MM.1S (cell line): ENCODE results near the gene LDLRAD1.
"Not testable (repeated sequence)": the region's sequence is repeated elsewhere in the genome, so short reads cannot be mapped to it uniquely, and the experiment has no call there.

Experiments
- DNase-seq: peaks from one replicate; pipeline ENCODE4 v3.0.0-alpha.2; 2015
- H2AFZ ChIP-seq: fragments of 300-600 bp; sonication (generic); 2 replicates; pipeline ENCODE4 v1.6.0; 2016; ENCODE audit warnings: antibody characterized with exemption, low read length
- H3F3A ChIP-seq: fragments of 300-600 bp; sonication (generic); 2 replicates; pipeline ENCODE4 v1.6.1; 2016; ENCODE audit warnings: mild to moderate bottlenecking, antibody characterized with exemption, low read length, moderate library complexity, mixed read lengths; ENCODE audit not compliant: insufficient read depth
- H3K27ac ChIP-seq: fragments of 300-600 bp; sonication (generic); 2 replicates; pipeline ENCODE4 v1.5.1; 2016; ENCODE audit warnings: mild to moderate bottlenecking, low read length
- H3K27me3 ChIP-seq: fragments of 300-600 bp; sonication (generic); replicated peaks from 2 replicates; pipeline ENCODE4 v1.6.0; 2016; ENCODE audit warnings: low read length; ENCODE audit not compliant: insufficient read depth
- H3K36me3 ChIP-seq: fragments of 300-600 bp; sonication (generic); replicated peaks from 2 replicates; pipeline ENCODE4 v1.6.1; 2016; ENCODE audit warnings: mild to moderate bottlenecking, low read length, mixed read lengths; ENCODE audit not compliant: insufficient read depth
- H3K4me1 ChIP-seq: fragments of 300-600 bp; sonication (generic); 2 replicates; pipeline ENCODE4 v1.6.1; 2016; ENCODE audit warnings: low read length, mixed read lengths
- H3K4me2 ChIP-seq: fragments of 300-600 bp; sonication (generic); 2 replicates; pipeline ENCODE4 v1.6.0; 2016; ENCODE audit warnings: low read depth, low read length
- H3K4me3 ChIP-seq: fragments of 300-600 bp; sonication (generic); 2 replicates; pipeline ENCODE4 v1.5.1; 2016; ENCODE audit warnings: low read length, mixed read lengths
- H3K79me2 ChIP-seq: fragments of 300-600 bp; sonication (generic); 2 replicates; pipeline ENCODE4 v1.6.1; 2016; ENCODE audit warnings: mixed run types, low read length, mixed read lengths
- H3K9ac ChIP-seq: fragments of 300-600 bp; sonication (generic); 2 replicates; pipeline ENCODE4 v1.6.1; 2016; ENCODE audit warnings: low read length, mixed read lengths
- H3K9me2 ChIP-seq: fragments of 300-600 bp; sonication (generic); replicated peaks from 2 replicates; pipeline ENCODE4 v1.6.1; 2016; ENCODE audit warnings: mild to moderate bottlenecking, low read length, mixed read lengths; ENCODE audit not compliant: insufficient read depth
- H3K9me3 ChIP-seq: fragments of 300-600 bp; sonication (generic); replicated peaks from 2 replicates; pipeline ENCODE4 v1.6.1; 2016; ENCODE audit warnings: mild to moderate bottlenecking, low read length, mixed read lengths; ENCODE audit not compliant: insufficient read depth
- H4K20me1 ChIP-seq: fragments of 300-600 bp; sonication (generic); 2 replicates; pipeline ENCODE4 v1.6.1; 2016; ENCODE audit warnings: mild to moderate bottlenecking, low read length, moderate library complexity, mixed read lengths; ENCODE audit not compliant: insufficient read depth
- EZH2 ChIP-seq: fragments of 300-600 bp; sonication (generic); optimal IDR thresholded peaks from 2 replicates; pipeline ENCODE3; 2017; ENCODE audit warnings: low read depth, mild to moderate bottlenecking, antibody characterized with exemption, low read length, mixed read lengths
- EZH2phosphoT487 ChIP-seq: fragments of 300-600 bp; sonication (generic); IDR thresholded peaks from 2 replicates; pipeline ENCODE4 v1.6.1; 2018; ENCODE audit warnings: antibody characterized with exemption, low read length
- TF ChIP-seq, protein P1 (sequence below): fragments of 300-600 bp; sonication (generic); IDR thresholded peaks from 2 replicates; pipeline ENCODE4 v1.5.1; 2016; ENCODE audit warnings: antibody characterized with exemption, low read length, mixed read lengths

LDLRAD1 gene

DNA sequence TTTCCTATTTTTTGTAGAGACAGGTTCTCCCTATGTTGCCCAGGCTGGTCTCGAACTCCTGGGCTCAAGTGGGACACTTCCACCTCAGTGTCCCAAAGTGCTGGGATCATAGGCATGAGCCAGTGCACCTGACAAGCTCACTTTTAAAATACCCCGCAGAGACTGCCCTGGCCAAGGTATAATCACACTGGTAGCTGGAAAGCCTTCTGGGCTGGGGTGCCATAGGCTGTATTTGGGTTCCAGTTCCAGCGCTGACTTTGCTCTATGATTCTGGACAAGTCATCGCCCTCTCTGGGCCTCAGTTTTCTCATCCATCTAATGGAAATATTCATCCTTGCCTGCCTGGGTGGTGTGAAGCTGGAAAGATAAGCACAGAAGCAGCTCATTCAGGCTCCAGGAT lies 10.4 kb downstream of the LDLRAD1 start:
- no peaks in the 10 kb centered on the region for H3K9me3 ChIP-seq
- H3K36me3 ChIP-seq: no peaks in the 10 kb centered on the region
- no peaks in the 10 kb centered on the region for H3K27me3 ChIP-seq
- TF ChIP-seq EZH2phosphoT487: no peak
- H2AFZ ChIP-seq: no peak overlapping the region
- H3F3A ChIP-seq: no peaks in the 10 kb centered on the region
- H4K20me1 ChIP-seq: no peaks in the 10 kb centered on the region
- no peaks in the 10 kb centered on the region for H3K4me1 ChIP-seq
- no peak overlapping the region for H3K27ac ChIP-seq
- no peak overlapping the region for H3K4me3 ChIP-seq
- H3K9me2 ChIP-seq: no peaks in the 10 kb centered on the region
- H3K9ac ChIP-seq: no peak overlapping the region
- H3K79me2 ChIP-seq: no peaks in the 10 kb centered on the region
- no peak overlapping the region for H3K4me2 ChIP-seq
- no peak for DNase-seq

DNA sequence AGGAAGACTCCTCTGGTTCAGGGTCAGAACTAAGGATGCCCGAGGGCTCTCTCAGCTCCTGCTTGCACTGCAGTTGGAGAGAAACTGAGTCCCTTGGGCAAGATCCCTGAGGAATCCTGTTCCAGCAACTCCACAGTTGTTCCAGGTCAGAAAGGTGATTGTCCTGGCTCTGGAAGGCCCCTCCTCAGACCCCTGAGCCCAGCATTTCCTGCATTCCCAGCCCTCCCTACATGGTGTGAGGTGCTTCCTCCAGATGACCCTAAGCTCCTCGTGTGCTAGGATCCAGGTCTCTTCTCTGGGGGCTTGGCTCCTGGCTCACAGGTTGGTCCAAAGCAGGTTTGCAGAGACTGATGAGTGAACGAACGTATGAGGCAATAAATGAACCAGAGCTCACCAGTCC lies 11.5 kb downstream of the LDLRAD1 start:
- no peak overlapping the region for H3K4me3 ChIP-seq
- no peaks in the 10 kb centered on the region for H3K9me2 ChIP-seq
- no peaks in the 10 kb centered on the region for H3K9me3 ChIP-seq
- H3F3A ChIP-seq: no peaks in the 10 kb centered on the region
- no peak overlapping the region for H2AFZ ChIP-seq
- no peaks in the 10 kb centered on the region for H4K20me1 ChIP-seq
- H3K9ac ChIP-seq: no peak overlapping the region
- no peaks in the 10 kb centered on the region for H3K4me1 ChIP-seq
- no peaks in the 10 kb centered on the region for H3K27me3 ChIP-seq
- no peak for DNase-seq
- H3K27ac ChIP-seq: no peak overlapping the region
- TF ChIP-seq EZH2 (no peak), EZH2phosphoT487 (no peak)
- TF ChIP-seq, protein P1, sequence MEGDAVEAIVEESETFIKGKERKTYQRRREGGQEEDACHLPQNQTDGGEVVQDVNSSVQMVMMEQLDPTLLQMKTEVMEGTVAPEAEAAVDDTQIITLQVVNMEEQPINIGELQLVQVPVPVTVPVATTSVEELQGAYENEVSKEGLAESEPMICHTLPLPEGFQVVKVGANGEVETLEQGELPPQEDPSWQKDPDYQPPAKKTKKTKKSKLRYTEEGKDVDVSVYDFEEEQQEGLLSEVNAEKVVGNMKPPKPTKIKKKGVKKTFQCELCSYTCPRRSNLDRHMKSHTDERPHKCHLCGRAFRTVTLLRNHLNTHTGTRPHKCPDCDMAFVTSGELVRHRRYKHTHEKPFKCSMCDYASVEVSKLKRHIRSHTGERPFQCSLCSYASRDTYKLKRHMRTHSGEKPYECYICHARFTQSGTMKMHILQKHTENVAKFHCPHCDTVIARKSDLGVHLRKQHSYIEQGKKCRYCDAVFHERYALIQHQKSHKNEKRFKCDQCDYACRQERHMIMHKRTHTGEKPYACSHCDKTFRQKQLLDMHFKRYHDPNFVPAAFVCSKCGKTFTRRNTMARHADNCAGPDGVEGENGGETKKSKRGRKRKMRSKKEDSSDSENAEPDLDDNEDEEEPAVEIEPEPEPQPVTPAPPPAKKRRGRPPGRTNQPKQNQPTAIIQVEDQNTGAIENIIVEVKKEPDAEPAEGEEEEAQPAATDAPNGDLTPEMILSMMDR: no peak
- H3K36me3 ChIP-seq: no peaks in the 10 kb centered on the region
- H3K4me2 ChIP-seq: no peak overlapping the region
- no peaks in the 10 kb centered on the region for H3K79me2 ChIP-seq

DNA sequence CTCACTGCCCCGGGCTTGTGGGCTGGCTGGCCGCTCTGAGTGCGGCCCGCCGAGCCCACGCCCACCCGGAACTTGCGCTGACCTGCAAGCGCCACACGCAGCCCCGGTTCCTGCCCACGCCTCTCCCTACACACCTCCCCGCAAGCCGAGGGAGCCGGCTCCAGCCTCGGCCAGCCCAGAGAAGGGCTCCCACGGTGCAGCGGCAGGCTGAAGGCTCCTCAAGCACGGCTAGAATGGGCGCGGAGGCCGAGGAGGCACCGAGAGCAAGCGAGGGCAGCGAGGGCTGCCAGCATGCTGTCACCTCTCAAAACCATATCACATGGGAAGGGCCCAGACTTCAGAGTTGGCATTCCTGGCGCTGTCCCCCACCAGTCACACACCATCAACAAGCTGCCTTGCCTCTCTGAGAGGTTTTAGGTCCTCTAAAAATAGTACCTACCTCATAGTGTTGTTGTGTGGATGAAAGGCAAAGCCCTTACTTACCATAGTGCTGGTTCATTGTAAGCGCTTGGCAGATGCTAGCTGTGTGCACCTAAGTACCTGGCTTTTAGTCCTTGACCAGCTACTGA lies 13.4 kb downstream of the LDLRAD1 start:
- no peak overlapping the region for H3K4me3 ChIP-seq
- DNase-seq: no peak
- H4K20me1 ChIP-seq: no peaks in the 10 kb centered on the region
- no peak overlapping the region for H3K27ac ChIP-seq
- H3K9ac ChIP-seq: no peak overlapping the region
- no peaks in the 10 kb centered on the region for H3K9me2 ChIP-seq
- H3K79me2 ChIP-seq: no peaks in the 10 kb centered on the region
- no peaks in the 10 kb centered on the region for H3K36me3 ChIP-seq
- no peak for TF ChIP-seq EZH2phosphoT487
- TF ChIP-seq, protein P1: no peak
- no peak for TF ChIP-seq EZH2
- no peaks in the 10 kb centered on the region for H3K27me3 ChIP-seq
- no peaks in the 10 kb centered on the region for H3F3A ChIP-seq
- no peaks in the 10 kb centered on the region for H3K9me3 ChIP-seq
- H3K4me2 ChIP-seq: no peak overlapping the region
- no peak overlapping the region for H2AFZ ChIP-seq
- no peaks in the 10 kb centered on the region for H3K4me1 ChIP-seq

DNA sequence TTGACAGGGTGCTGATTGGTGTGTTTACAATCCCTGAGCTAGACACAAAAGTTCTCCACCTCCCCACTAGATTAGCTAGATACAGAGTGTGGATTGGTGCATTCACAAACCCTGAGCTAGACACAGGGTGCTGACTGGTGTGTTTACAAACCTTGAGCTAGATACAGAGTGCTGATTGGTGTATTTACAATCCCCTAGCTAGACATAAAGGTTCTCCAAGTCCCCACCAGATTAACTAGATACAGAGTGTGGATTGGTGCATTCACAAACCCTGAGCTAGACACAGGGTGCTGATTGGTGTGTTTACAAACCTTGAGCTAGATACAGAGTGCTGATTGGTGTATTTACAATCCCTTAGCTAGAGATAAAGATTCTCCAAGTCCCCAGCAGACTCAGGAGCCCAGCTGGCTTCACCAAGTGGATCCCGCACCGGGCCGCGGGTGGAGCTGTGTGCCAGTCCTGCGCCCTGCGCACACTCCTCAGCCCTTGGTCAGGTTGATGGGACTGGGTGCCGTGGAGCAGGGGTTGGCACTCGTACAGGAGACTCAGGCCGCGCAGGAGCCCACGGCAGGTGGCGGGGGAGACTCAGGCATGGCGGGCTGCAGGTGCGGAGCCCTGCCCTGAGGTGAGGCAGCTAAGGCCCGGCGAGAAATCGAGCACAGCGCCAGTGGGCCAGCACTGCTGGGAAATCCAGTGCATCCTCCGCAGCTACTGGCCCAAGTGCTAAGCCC lies 14.1 kb downstream of the LDLRAD1 start:
- H3K9me2 ChIP-seq, H3K79me2 ChIP-seq, H3K9me3 ChIP-seq, H2AFZ ChIP-seq, H3K27ac ChIP-seq, H3K4me2 ChIP-seq, H3F3A ChIP-seq, H4K20me1 ChIP-seq, H3K27me3 ChIP-seq, H3K4me3 ChIP-seq, DNase-seq, H3K36me3 ChIP-seq, H3K9ac ChIP-seq, H3K4me1 ChIP-seq: not testable (repeated sequence)
